Central memory CD8-positive, alpha-beta T cell (primary cell): ENCODE results near the gene SPINK13.
"Not testable (repeated sequence)": the region's sequence is repeated elsewhere in the genome, so short reads cannot be mapped to it uniquely, and the experiment has no call there.

Experiments used
- ATAC-seq: fragments of 150-1000 bp; cut with Tn5 transposase; replicated peaks from 2 replicates; pipeline ENCODE4 v1.10.0; 2022; ENCODE audit warnings: mild to moderate bottlenecking, moderate FRiP score, moderate number of reproducible peaks; ENCODE audit not compliant: poor library complexity, severe bottlenecking; ENCODE audit errors: extremely low read depth
- DNase-seq, 2 donors: peaks; one replicate each; pipeline ENCODE4 v3.0.0; 2021; ENCODE audit warnings: low spot score in 2 of 2
- H3K27ac Mint-ChIP-seq: one replicate; pipeline ENCODE4 v1.8.0; 2022; ENCODE audit warnings: low read depth, mild to moderate bottlenecking, moderate library complexity, mixed read lengths
- H3K27me3 Mint-ChIP-seq: one replicate; pipeline ENCODE4 v1.8.0; 2022; ENCODE audit warnings: mixed read lengths
- H3K36me3 Mint-ChIP-seq: one replicate; pipeline ENCODE4 v1.8.0; 2022; ENCODE audit warnings: mild to moderate bottlenecking, moderate library complexity, mixed read lengths; ENCODE audit not compliant: insufficient read depth
- H3K4me1 Mint-ChIP-seq: one replicate; pipeline ENCODE4 v1.8.0; 2022; ENCODE audit warnings: mixed read lengths
- H3K4me3 Mint-ChIP-seq: one replicate; pipeline ENCODE4 v1.8.0; 2022; ENCODE audit warnings: mild to moderate bottlenecking, moderate library complexity, mixed read lengths
- H3K9me3 Mint-ChIP-seq: one replicate; pipeline ENCODE4 v1.8.0; 2022; ENCODE audit warnings: mixed read lengths

Gene SPINK13

GRCh38 chr5:148320011-148320963, 51.7 kb downstream of the SPINK13 start:
- H3K27ac Mint-ChIP-seq = not testable (repeated sequence)

GRCh38 chr5:148333262-148333849, 64.8 kb downstream of the SPINK13 start:
- no peak overlapping the region for H3K4me3 Mint-ChIP-seq
- H3K36me3 Mint-ChIP-seq = no peaks in the 10 kb centered on the region
- peaks cover 51% of the 10 kb centered on the region for H3K27me3 Mint-ChIP-seq
- no peak for ATAC-seq
- H3K4me1 Mint-ChIP-seq = no peaks in the 10 kb centered on the region
- no peak for DNase-seq
- peaks cover 11% of the 10 kb centered on the region for H3K9me3 Mint-ChIP-seq
- no peak overlapping the region for H3K27ac Mint-ChIP-seq

More at GRCh38 chr5:148320011-148320963, 51.7 kb downstream of the SPINK13 start:
- H3K4me1 Mint-ChIP-seq, H3K9me3 Mint-ChIP-seq, H3K36me3 Mint-ChIP-seq, DNase-seq, ATAC-seq: not testable (repeated sequence)
- H3K27me3 Mint-ChIP-seq = peaks cover 13% of the 10 kb centered on the region
- H3K4me3 Mint-ChIP-seq = peak overlapping the region; percentile 59

GRCh38 chr5:148335259-148335658, 66.7 kb downstream of the SPINK13 start, which contains the start of gene SPINK9:
Gene SPINK9, plus strand, starts transcription at chr5:148335559. Its CDS starts 55 bp downstream, at chr5:148335614.
- Mint-ChIP-seq H3K4me1 (no peaks in the 10 kb centered on the region), H3K4me3 (no peak within 1 kb of the TSS), H3K36me3 (no peaks in the 10 kb centered on the region), H3K27me3 (peaks cover 36% of the 10 kb centered on the region), H3K9me3 (peaks cover 4% of the 10 kb centered on the region), H3K27ac (no peak within 1 kb of the TSS)
- no peak for DNase-seq
- no peak for ATAC-seq
